ENCODE data around the gene ABCB8.
"Not testable (repeated sequence)": the region's sequence is repeated elsewhere in the genome, so short reads cannot be mapped to it uniquely, and the experiment has no call there.

Gene ABCB8

DNA sequence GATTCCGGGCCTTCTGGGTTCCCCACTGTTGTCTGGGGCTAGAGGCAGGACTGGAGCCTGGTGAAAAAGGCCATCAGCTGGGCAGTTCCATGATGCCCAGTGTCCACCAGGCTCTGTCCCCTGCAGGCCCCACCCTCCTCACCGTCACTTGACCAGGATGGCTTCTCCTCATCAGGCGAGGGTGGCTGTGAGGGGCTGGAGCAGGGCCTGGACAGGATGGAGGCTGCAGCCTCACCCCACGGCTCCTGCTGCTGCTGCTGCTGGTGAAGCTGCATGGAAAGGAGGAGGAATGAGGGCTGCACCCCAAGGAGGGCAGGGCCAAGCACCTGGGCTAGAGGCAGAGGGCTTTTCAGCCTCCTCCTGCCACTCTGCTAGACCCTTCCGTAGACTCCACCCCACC lies 12.3 kb upstream of the ABCB8 start:
- DNase-seq: no peak

DNA sequence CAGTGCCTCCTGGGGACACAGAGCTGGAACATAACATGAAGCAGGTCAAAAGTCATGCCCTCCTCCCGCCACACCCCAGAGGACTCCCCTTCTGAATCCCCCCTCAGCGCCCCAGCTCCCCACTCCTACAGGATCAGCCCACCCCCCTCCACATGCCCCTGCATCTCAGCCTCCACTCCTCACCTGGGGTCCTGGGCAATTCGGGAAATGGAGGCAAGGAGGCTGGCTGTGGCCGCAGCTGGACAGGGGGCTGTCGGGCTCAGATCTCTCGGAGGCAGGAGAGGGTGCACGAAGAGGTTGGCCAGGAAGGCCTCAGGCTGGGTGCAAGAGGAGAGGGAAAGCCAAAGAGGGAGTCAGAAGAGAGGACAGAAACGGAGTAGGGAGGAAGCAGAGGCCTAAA lies 11.7 kb upstream of the ABCB8 start:
- DNase-seq: no peak

DNA sequence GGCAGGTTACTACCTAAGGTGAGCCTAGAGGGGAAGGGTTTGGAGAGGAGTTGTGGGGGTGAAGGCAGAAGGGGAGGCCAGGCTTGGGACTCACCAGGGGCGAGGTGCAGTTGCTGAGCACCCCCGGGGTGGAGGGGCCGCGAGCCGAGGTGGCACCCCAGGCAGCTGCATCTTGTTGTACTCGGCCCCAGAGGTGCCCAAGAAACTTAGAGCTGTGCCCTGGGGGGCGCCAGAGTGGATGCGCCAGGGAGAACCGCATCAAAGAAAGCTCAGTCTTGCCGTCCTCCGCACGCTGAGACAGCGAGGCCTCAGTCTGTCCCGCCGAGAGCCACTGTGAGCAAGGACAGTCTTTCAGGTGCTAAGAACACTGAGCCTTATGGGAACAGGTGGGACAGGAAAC lies 11.3 kb upstream of the ABCB8 start:
- DNase-seq: no peak

DNA sequence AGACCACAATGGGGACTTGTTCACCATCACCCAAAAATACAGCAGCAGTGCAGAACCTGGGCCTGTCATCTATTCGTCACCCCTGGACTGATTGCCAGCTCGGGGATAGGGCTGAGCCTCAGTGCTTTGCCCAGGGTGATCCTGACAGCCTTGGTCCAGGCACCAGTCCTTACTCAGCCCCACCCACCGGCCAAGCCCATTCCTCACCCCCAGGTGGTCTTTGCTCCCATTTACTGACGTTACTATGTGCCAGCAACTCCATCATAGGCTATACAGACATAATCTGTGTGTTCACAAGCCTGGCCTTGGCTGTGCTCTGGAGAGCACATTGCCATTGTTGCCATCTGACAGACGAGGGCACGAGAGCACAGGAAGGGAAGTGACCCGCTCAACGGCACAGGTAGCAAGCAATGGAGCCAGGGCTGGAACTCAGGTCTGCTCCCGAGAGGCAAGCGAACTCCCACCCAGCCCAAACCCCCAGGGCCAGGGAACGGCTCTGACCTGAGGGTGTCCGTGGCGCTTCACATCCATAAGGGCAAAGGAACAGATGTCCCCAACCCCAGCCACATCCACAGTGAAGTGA lies 10.8 kb upstream of the ABCB8 start:
- DNase-seq: no peak

DNA sequence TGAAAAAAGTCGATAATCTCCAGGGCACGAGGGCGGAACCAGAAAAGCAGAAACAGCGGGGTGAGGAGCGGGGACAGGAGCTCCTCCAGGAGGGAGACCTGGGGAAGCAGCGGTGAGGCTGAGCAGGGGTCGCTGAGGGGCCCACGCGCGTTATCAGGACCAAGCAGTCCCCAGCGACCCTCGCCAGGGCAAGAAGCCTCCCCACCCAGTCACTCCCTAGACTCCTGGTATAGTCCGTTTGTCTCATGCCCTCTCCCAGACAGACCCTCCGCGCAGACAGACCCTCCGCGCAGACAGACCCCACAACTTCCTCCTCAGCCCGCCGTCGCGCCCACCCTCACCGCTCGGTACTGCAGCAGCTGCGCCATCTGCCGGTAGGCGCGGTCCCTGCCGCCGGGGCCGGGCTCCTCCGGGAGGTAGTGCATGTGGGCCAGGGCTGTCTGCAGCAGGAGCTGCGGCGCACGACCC lies 10.3 kb upstream of the ABCB8 start:
- peak; percentile 85 for DNase-seq

DNA sequence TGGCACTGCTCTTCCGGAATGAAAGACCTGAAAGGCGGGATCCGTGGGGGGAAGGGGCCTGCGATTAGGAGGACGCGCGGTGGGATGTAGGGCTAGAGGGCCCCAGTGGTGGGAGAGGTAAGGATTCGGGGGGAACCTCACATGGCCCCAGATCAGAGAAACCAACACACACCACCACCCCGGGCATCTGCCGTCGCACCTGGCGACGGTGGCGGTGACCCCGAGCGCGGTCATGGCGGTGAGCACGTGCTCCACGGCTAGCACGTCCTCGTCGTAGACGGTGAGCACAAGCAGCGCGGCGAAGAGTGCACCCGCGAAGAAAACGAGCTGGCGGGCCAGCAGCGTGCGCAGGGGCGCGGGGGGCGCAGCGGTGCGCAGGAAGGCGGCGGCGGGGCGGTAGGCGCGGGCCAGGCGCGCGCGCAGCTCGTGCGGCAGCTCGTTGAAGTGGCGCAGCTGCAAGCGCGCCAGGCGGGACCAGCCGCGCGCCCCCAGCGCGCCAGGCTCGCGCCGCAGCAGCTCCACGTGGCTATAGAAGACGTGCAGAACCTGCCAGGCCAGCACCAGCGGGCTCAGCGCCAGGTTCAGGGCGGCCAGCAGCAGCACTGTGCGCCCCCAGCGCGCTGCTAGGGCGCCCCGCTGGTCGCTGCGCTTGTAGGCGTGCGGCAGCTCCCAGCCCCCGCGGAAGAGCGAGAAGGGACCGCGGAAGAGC lies 9.7 kb upstream of the ABCB8 start:
- DNase-seq: no peak

DNA sequence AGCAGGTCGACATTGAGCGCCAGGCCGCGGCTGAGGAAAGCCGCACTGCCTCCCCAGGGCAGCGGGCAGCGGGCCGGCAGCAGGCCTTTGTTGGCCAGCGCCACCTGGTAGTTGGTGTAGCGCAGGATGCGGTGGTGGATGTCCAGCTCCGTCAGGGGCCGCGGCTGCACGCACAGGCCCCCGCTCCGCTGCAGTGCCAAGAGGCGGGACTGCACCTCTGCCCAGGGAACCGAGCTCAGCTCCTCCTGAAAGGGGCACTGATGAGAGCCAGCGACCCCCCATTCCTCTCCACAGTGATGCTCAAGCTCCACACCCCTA lies 9.2 kb upstream of the ABCB8 start:
- DNase-seq: no peak

DNA sequence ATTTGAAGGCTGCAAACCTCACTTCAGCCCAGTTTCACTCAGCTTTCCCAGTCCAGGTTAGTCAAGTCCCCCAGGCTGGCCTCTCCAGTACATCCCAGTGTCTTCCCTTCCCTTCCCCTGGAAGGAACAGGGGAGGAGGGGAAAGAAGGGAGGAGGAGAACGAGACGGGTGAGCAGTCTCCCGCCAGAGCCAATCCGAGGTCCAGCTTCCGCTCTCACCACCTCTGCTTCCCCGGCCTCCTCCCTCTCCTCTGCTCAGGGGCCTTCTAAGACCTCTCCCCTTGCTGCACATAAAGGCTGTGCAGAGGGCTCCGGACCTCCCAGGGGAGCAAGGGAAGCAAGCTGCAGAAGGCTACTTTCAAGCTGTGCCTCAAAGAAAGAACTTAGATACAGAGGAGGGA lies 8.0 kb upstream of the ABCB8 start:
- DNase-seq: peak; percentile 23

DNA sequence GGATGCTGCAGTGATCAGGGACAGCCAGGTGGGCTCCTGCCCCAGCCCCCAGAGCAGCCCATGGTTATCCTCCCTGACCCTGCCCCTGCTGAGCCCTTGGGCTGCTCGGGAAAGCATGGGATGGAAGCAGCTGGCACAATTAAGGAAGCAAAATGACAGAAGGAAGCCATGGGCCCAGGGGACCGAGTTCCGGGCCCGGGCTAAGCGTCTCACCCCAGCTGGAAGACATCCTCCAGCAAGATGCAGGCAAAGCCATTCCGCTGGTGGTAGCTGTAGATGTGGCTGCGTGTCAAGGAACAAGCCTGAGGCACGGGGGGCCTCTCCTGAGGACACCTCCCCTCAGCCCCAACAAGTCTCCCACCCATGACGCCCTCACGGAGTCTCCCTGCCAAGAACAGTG lies 5.0 kb upstream of the ABCB8 start:
- peak; percentile 46 for DNase-seq

DNA sequence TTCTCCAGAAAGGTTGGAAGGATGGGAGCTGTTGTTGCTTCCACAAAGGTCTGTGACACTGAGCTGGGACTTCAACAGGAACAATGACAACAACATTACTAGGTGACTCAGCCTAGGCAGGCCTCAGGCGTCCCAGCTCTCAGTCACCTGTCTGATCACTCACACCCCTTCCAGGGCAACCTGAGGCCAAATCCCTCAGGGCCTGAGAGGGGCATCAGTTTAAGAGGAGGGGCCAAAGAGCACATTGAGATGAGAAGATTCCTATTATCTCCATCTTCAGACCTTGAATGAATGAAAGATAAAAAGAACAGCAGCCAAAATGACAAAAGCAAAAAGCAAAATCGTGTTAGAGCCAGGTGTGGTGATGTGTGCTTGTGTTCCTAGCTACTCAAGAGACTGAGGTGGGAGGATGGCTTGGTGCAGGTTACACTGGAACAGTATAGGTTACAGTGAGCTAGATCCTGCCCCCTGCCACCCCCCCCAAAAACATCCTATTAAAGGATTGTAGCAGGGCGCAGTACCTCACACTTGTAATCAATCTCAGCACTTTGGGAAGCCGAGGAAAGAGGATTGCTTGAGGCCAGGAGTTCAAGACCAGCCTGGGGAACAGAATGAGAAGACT lies 3.7 kb upstream of the ABCB8 start, which contains the start of gene ATG9B:
ATG9B (minus strand) TSS at position 60 of the 622 bp plus-strand sequence. CDS start 71 bp downstream, outside the sequence.
- DNase-seq: peak; percentile 33

DNA sequence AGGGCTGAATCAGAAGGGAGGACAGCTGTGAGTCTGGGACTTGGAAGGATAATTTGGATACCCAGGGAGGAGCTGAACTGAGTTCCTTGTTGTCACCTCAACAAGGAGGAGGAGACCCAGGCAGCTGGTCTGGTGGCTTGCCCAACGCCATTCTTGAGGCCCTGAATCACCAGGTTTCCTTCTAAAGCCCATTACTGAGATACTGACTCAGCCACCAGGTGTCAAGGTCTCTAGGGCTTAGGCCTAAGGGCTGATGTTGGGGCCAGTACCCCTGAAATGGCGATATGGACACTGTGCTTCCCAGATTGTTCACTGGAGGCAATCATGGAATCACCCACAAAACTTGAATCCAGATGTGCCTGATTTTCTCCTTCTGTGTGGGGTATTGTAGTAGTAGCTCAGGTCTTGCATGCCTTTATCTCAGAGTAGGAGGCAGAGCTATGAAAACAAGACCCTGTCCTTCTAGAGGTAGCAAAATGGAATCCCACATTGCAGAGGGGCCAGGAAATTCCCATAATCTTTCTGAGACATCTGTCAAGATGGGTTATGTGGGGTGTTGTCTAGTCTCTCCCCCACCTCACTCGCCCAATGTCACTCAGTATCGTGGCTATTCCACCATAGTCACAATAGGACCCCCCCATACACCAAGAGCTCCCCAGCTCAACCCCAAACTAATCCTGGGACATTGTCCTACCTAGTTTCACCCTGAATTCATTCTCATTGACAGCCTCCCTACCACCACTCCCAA lies 2.2 kb upstream of the ABCB8 start:
- DNase-seq: peak; percentile 40

DNA sequence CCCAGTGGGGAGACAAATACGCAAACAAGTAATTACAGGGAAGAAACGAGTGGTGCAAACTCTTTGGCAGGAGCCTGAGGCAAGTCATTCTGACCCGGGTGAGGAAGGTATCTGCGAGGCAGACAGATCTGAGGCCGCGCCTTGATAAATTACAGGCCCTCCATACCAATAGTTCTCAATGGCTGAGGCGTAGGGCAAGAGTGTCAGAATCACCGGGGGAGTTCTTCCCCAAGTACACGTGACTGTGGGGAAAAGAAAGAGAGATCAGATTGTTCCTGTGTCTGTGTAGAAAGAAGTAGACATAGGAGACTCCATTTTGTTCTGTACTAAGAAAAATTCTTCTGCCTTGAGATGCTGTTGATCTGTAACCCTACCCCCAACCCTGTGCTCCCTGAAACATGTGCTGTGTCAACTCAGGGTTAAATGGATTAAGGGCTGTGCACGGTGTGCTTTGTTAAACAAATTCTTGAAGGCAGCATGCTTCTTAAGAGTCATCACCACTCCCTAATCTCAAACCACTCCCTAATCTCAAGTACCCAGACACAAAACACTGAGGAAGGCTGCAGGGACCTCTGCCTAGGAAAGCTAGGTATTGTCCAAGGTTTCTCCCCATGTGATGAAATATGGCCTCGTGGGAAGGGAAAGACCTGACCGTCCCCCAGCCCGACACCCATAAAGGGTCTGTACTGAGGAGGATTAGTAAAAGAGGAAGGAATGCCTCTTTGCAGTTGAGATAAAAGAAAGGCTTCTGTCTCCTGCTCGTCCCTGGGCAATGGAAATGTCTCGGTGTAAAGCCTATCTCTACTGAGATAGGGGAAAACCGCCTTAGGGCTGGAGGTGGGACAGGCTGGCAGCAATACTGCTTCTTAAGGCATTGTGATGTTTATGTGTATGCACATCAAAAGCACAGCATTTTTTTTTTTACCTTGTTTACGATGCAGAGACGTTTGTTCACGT lies 1.2 kb upstream of the ABCB8 start:
- DNase-seq: peak; percentile 88

DNA sequence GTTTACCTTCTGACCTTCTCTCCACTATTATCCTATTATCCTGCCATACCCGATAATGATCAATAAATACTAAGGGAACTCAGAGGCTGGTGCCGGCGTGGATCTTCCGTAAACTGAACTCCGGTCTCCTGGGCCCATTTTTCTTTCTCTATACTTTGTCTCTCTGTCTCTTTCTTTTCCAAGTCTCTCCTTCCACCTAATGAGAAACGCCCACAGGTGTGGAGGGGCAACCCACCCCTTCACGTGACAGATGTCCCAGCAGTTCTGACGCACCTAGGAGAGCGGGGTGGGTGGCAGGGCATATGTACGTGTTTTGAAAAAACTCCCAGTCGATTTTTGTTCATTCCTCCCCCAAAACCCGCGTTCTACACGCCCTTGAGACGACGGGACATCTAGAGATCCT lies 521 bp upstream of the ABCB8 start:
- DNase-seq: not testable (repeated sequence)

DNA sequence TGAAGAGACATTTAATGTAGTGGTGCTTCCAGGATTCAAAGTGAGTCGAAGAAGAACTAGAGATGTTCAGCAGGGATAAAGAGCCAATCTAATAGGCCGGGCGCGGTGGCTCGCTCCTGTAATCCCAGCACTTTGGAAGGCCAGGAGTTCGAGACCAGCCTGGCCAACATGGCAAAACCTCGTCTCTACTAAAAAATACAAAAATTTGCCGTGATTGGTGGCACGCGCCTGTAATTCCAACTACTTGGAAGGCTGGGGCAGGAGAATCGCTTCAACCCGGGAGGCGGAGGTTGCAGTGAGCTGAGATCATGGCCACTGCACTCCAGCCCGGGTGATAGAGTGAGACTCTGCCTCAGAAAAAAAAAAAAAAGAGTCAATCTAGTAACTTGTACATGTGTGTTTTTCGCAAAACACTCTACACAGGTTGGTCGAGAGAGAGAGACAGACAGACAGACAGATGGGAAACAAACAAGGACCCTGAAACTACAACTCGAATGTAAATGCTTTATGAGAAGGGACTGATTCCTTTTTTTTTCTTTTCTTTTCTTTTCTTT lies 775 bp downstream of the ABCB8 start:
- DNase-seq: no peak

DNA sequence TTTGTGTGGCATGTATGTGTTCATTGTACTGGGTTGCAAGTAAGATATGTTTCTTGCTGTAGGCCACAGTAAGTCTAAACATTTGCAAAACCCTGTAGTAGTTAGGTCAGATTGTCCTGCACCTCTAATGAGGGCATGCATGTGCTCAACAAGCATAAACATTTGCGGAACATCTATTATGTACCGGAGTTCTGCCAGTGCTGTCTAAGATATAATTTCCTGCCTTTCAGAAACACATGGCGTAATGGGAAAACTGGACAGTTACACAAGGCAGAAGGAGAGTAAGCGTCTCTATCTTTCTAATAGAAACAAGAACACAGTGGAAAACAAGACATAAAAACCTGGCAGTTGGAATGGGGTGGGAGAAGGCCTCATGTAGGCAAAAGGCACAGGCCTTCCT lies 2.8 kb downstream of the ABCB8 start:
- no peak for DNase-seq

DNA sequence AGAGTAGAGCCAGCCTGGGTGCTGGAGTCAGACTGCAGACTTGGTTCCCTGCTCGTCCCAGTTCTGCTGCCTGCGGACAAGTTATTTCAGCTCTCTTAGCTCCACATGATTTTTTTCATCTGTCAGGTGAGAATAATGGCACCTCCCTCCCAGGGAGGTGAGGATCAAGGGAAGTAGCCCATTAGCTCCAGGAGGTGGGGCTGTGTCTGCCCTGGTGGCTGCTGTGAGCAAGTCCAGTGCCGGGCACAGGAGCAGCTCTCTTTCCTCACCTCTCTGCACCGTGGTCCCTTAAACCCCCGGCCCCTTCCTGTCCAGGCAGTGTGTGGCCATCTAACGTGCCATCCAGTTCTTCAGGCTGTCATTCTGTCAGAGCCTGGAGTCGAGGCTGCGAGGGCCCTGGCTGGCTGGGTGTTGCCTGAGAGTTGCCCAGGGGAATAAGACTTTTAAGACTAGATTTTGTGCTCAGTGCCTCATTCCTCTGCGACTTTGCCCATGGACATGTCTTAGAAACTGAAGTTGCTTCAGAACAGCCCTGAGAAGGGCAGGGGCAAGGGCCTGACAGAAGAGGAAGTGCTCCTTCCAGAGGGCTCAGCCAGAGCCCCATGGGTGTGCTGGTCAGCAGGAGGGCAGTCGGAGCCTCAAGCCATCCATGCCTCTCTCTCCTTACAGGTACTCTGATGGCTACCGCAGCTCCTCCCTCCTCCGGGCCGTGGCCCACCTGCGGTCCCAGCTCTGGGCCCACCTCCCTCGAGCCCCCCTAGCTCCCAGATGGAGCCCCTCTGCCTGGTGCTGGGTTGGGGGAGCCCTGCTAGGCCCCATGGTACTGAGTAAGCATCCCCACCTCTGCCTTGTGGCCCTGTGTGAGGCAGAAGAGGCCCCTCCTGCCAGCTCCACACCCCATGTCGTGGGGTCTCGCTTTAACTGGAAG lies 5.0 kb downstream of the ABCB8 start:
- DNase-seq: peak; percentile 24

DNA sequence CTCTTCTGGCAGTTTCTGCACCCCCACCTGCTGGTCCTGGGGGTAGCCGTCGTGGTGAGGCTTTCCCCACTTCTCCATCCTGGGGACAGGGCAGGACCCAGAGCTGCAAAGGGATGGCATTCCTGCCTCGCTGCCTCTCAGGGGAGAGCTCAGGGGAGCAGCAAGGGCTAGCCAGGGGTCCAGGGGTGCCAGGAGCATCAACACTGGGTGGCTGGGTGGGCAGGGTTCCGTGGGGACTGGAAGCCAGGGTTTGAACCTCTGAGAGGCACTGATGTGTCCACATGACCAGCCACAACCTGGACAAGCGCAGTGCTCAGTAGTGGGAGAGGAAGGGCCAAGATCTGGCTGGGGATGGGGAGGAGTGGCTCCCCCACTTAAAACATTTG lies 5.6 kb downstream of the ABCB8 start:
- DNase-seq: no peak

DNA sequence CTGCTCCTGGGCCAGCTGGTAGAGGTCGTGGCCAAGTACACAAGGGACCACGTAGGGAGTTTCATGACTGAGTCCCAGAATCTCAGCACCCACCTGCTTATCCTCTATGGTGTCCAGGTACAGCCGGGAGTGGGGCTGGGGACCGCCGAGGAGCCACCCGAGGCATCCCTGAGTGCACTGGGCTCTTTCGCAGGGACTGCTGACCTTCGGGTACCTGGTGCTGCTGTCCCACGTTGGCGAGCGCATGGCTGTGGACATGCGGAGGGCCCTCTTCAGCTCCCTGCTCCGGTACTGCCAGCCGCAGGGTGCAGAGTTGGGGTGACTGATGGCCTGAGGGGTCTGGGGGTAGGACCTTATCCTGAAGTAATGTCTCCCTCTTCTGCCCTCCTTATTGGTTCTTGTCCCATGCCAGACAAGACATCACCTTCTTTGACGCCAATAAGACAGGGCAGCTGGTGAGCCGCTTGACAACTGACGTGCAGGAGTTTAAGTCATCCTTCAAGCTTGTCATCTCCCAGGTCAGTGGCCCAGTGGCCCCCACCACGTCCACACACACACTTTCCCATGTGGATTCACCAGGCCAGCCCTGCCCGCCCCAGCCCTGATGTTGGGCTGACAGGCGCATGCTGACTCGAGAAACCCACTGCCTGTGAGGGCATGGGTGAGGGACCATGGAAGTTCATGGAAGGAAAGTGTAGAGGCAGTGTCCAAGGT lies 6.2 kb downstream of the ABCB8 start:
- no peak for DNase-seq

DNA sequence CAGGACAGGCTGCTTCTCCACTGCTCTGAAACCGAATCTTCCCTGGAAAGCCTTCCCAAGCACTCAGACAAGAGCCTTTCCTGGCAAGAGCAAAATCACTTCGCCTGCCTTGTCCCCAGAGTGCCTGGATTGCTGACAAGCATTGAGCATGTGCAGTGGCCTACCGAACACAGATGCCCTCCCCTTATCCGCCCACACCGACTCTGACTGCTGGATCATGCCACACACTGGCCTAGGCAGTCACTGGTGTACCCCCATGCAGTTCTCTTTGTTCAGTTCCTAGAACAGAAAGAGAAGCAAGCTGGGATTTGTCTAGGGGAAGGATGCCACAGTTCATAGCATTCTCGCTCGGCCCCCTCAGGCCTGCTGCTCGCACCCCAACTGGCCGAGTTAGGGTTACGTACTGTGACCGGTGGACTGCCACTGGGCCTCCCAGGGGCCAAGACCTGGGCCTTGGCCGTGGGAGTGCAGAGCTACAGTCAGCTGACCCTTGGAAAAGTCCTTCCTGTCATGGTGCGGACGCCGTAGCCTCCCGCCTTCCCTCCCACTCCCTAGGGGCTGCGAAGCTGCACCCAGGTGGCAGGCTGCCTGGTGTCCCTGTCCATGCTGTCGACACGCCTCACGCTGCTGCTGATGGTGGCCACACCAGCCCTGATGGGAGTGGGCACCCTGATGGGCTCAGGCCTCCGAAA lies 6.9 kb downstream of the ABCB8 start:
- no peak for DNase-seq

DNA sequence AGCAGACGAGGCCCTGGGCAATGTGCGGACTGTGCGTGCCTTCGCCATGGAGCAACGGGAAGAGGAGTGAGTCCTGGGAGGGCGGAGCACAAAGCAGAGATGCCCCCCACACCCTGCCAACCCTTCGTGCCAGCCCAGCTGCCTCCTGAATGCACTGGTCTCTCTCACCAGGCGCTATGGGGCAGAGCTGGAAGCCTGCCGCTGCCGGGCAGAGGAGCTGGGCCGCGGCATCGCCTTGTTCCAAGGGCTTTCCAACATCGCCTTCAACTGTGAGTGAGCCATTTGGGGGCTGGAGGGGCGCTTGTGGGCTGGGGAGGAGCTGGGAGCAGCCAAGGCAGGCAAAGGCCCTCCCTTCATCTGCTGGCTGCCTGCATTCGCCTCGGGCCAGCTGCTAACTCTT lies 7.7 kb downstream of the ABCB8 start:
- no peak for DNase-seq

All from NCI-H82 (cell line).